Sigmoid colon (tissue), 7 donors: ENCODE measurements around the gene CACNG4. TPM values are rescaled to one million over a fixed set of nuclear protein-coding genes. Genes with fewer than 3 reads are reported as not detected.

ENCODE experiments used
- DNase-seq: peaks from one replicate; pipeline ENCODE4 v3.0.0-alpha.2; 2019
- H3K27ac ChIP-seq, 4 donors: fragments of 200-600 bp; sonication (generic); one replicate each; pipeline ENCODE4 v1.5.1; 2016 to 2019; ENCODE audit warnings: mild to moderate bottlenecking in 1 of 4
- H3K27me3 ChIP-seq, 3 donors: fragments of 200-600 bp; sonication (generic); one replicate each; pipeline ENCODE4 v1.5.1; 2019; ENCODE audit warnings: mild to moderate bottlenecking in 1 of 3
- H3K36me3 ChIP-seq, 4 donors: fragments of 200-600 bp; sonication (generic); one replicate each; pipeline ENCODE4 v1.5.1; 2016 to 2019
- H3K4me1 ChIP-seq, 4 donors: fragments of 200-600 bp; sonication (generic); one replicate each; pipeline ENCODE4 v1.5.1; 2017 to 2019
- H3K4me3 ChIP-seq, 4 donors: fragments of 200-600 bp; sonication (generic); one replicate each; pipeline ENCODE4 v1.5.1; 2017 to 2019; ENCODE audit warnings: mild to moderate bottlenecking in 2 of 4, moderate library complexity in 1 of 4
- H3K9me3 ChIP-seq, 4 donors: fragments of 200-600 bp in 3 of 4; sonication (generic) in 3 of 4; one replicate each; pipeline versions ENCODE4 v1.5.1 to v1.6.1; 2013 to 2019
- CTCF ChIP-seq, 4 experiments: fragments of 450-650 bp in 3 of 4; fragments of 200-600 bp in 1 of 4; IDR thresholded peaks; one replicate each; pipeline ENCODE4 v1.5.1; 2016 to 2019; ENCODE audit warnings: antibody characterized with exemption in 4 of 4, mild to moderate bottlenecking in 3 of 4, moderate library complexity in 2 of 4
- EP300 ChIP-seq, 4 donors: sonication (generic); formaldehyde crosslinking; IDR thresholded peaks; one replicate each; pipeline ENCODE4 v1.6.1; 2017; ENCODE audit warnings: antibody characterized with exemption in 4 of 4
- POLR2A ChIP-seq, 2 donors: fragments of 450-650 bp; IDR thresholded peaks; one replicate each; pipeline ENCODE4 v1.6.1; 2016; ENCODE audit warnings: antibody characterized with exemption in 2 of 2, mild to moderate bottlenecking in 2 of 2, moderate library complexity in 2 of 2
- POLR2AphosphoS5 ChIP-seq, 4 donors: sonication (generic); formaldehyde crosslinking; IDR thresholded peaks; one replicate each; pipeline ENCODE4 v1.6.1; 2017; ENCODE audit warnings: antibody characterized with exemption in 4 of 4
- WGBS, 2 donors: extraction: QIAGEN DNeasy Blood & Tissue Kit; methylation state at CpG; one replicate each; pipeline ENCODE4 v1.1.7; 2013; 5-methylcytosine and 5-hydroxymethylcytosine counted together
- intact Hi-C: fragments of 100-400 bp; cut with DNase I; formaldehyde crosslinking; loops from one replicate; pipeline ENCODE4 v1.15.1; 2023
- polyA plus RNA-seq, 3 donors: library from polyadenylated mRNA; stranded (reverse); fragments of 200-250 nt; gene quantifications; one replicate each; pipeline ENCODE4 v1.2.3, GENCODE V29; 2013
- total RNA-seq, 4 donors: library from RNA; depleted of rRNA; stranded (reverse); fragments of >200 nt; gene quantifications; one replicate each; pipeline ENCODE4 v1.1.0, GENCODE V29; 2016
- donor health status: healthy with polysubstance abuse.
- donor health status: Bipolar disorder and iron deficiency.
- donor health status: healthy.

Gene CACNG4
- total and polyA plus RNA-seq, 7 donors, result under 0.01 to 0.83 (median 0.29) TPM; not detected in 1

- TF ChIP-seq POLR2AphosphoS5 (IDR thresholded peaks at IDR 0.05) (no peak), POLR2A (IDR thresholded peaks at IDR 0.05) (no peak), CTCF (IDR thresholded peaks at IDR 0.05) (no peak), EP300 (IDR thresholded peaks at IDR 0.05) (no peak)
- intact Hi-C loops, result no loop called here
- DNase-seq, result no peak
Observed at GRCh38 chr17:66966704-66967418, 2.4 kb downstream of the CACNG4 start.

GRCh38 chr17:66967837-66968543, 3.5 kb downstream of the CACNG4 start:
- H3K27me3 ChIP-seq, result peaks cover 18 to 59% (median 47%) of the 10 kb centered on the region in 3 donors

More at GRCh38 chr17:66966704-66967418, 2.4 kb downstream of the CACNG4 start:
- peaks cover 0 to 23% (median 18%) of the 10 kb centered on the region in 4 donors for H3K4me1 ChIP-seq
- no peak overlapping the region for H3K27ac ChIP-seq
- H3K4me3 ChIP-seq, result no peak overlapping the region
- H3K36me3 ChIP-seq, result no peaks in the 10 kb centered on the region
- no peaks in the 10 kb centered on the region for H3K9me3 ChIP-seq
- WGBS, 2 donors, result 56 to 76% methylated on average over 9 of the region's 9 CpGs
- H3K27me3 ChIP-seq, result peaks cover 18 to 55% (median 47%) of the 10 kb centered on the region in 3 donors

GRCh38 chr17:66968916-66969315, 4.4 kb downstream of the CACNG4 start:
- Histone ChIP-seq H3K36me3 (no peaks in the 10 kb centered on the region), H3K9me3 (no peaks in the 10 kb centered on the region), H3K27ac (no peak overlapping the region), H3K4me3 (no peak overlapping the region), H3K4me1 (peaks cover 0 to 23% (median 18%) of the 10 kb centered on the region in 4 donors), H3K27me3 (peaks cover 18 to 56% (median 47%) of the 10 kb centered on the region in 3 donors)
- WGBS, 2 donors, result 73 to 90% methylated on average over 4 of the region's 4 CpGs
- intact Hi-C loops, result no loop called here
- TF ChIP-seq POLR2AphosphoS5 (IDR thresholded peaks at IDR 0.05) (no peak), CTCF (IDR thresholded peaks at IDR 0.05) (no peak), POLR2A (IDR thresholded peaks at IDR 0.05) (no peak), EP300 (IDR thresholded peaks at IDR 0.05) (no peak)
- DNase-seq, result no peak

More at GRCh38 chr17:66967837-66968543, 3.5 kb downstream of the CACNG4 start:
- 55 to 75% methylated on average over 10 of the region's 10 CpGs for WGBS, 2 donors
- Histone ChIP-seq H3K9me3 (no peaks in the 10 kb centered on the region), H3K4me3 (no peak overlapping the region), H3K27ac (no peak overlapping the region), H3K36me3 (no peaks in the 10 kb centered on the region), H3K4me1 (peaks cover 0 to 23% (median 18%) of the 10 kb centered on the region in 4 donors)
- no peak for DNase-seq
- TF ChIP-seq POLR2A (IDR thresholded peaks at IDR 0.05) (no peak), CTCF (IDR thresholded peaks at IDR 0.05) (no peak), EP300 (IDR thresholded peaks at IDR 0.05) (no peak), POLR2AphosphoS5 (IDR thresholded peaks at IDR 0.05) (no peak)
- intact Hi-C loops, result no loop called here

GRCh38 chr17:66970140-66970539, 5.6 kb downstream of the CACNG4 start:
- Histone ChIP-seq H3K4me1 (peaks cover 0 to 15% (median 12%) of the 10 kb centered on the region in 4 donors), H3K36me3 (no peaks in the 10 kb centered on the region), H3K4me3 (no peak overlapping the region), H3K27ac (no peak overlapping the region), H3K9me3 (no peaks in the 10 kb centered on the region), H3K27me3 (peaks cover 15 to 49% (median 43%) of the 10 kb centered on the region in 3 donors)
- no peak for DNase-seq
- intact Hi-C loops, result no loop called here
- TF ChIP-seq POLR2A (IDR thresholded peaks at IDR 0.05), result no peak
- no peak for TF ChIP-seq EP300 (IDR thresholded peaks at IDR 0.05)
- no peak for TF ChIP-seq CTCF (IDR thresholded peaks at IDR 0.05)
- TF ChIP-seq POLR2AphosphoS5 (IDR thresholded peaks at IDR 0.05), result no peak
- 83 to 87% methylated on average over 6 of the region's 6 CpGs for WGBS, 2 donors
